Measurements from ENCODE around the gene TCF12.

The TCF12 gene

DNA sequence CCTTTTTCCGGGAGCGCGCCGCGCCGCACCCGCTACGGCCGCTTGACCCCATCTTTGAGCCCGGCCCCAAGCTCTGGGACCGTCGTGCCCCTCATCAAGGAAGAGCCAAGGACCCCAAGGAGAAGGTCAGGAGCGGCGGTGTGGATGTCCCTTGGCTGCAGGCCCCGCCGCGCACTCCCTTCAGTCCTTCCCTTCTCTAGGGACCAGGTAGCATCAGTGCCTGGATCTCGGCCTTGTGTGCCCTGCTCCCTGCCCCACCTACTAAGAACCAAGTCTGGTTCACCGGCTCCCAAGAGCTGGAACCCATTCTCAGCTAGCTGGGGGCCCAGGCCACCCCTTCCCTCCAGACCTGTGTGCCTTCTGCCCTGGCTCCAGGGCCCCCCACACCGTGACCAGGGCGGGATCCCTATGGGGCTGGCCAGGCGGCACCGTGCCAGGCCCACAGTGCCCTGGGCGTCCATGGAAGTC lies 388.5 kb downstream of the TCF12 start:
- DNase-seq = no peak

DNA sequence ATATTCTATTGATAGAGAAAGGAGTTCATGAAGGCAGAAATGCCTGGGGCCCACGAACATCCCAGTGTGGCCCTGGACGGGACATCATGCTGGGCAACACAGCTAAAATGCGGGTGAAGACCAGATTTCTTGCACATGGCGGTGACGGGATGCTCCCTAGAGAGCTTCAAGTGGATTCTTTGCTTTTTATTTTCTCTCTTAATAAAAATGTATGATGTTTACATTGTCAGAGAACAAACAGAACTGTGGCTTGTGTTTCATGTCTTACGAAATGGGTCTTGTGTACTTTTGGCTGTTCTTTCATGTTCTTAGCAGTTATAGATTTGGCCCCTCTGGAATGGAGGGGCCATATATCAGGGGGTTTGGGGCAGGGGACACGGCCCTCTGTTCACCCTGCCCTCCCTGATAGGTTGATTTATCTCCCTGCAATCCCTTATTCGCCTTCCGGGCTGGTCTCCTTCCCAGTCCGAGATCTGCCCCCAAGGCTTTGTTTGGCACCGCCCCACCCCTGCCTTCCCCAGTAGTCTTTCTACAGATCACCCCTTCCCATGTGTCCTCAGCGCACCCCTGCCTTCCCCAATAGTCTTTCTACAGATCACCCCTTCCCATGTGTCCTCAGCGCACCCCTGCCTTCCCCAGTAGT lies 389.2 kb downstream of the TCF12 start:
- DNase-seq = no peak

DNA sequence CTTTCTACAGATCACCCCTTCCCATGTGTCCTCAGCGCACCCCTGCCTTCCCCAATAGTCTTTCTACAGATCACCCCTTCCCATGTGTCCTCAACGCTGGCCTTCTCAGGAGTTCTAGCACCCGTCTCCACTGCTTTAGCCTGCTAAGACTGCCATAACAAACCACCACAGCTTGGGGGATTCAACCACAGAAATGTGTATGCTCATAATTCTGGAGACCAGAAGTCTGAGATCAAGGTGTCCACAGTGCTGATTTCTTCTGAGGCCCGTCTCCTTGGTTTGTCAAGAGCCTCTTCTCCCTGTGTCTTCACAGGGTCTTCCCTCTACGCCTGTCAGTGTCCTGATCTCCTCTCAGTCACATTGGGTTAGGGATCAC lies 389.7 kb downstream of the TCF12 start:
- no peak for DNase-seq

DNA sequence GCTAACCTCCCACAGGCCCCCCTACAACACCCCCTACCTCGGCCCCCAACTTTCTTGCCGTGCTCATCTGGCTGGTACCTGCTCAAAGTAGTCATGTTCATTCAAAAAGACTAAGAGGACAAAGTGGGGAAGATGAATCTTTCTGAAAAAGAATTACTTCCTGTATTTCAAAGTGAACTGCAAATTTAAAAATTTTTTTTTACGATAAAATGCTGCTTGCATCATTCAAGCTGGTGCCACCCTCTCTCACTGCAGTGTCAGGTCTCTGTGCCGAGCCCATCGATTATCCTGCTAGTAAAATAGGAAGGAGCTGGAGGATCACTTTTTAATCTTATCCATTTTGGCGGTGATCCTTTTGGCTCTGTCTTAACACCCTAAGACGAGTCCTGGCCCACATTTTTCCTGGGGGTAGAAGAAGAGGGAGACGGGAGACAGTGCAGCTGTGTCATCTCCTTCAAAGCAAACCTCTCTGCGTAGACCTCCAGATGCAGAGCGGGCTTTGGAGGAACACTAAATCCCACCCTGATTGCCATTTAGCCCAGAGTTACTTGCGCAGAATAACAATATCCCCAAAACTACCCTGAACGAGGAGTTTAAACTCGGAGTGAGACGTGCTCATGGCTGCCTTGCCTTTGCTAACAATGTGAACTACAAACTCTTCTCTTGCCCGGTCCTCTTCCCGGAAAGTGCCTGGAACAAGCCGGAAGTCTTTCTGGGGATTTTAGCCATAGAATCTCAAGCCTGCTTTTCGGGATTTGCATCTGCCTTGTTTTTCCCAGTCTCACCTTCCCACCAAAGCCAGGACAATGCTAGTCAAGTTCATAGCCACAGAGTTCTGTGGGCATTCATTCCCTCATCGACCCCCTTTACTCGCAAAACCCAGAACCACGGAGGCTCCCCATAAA lies 391.7 kb downstream of the TCF12 start:
- DNase-seq = no peak

DNA sequence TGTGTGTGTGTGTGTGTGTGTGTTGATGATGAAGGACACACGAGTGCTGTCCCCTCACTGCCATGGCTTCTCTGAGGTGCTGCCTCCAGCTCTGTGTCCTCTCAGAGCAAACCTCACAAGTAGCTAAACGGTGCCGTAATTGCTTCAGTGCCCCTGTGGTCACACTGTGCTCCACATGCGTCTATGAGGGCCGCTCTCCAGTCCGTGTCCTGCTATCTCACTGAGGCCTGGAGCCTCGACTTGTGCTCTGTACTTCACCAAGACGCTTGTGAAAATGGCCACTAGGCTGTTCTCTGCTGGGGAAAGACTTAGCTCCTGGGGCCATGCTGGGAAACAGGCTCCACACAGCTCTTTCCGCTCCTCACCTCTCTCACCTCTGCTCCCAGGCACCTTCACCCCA lies 392.4 kb downstream of the TCF12 start:
- no peak for DNase-seq

DNA sequence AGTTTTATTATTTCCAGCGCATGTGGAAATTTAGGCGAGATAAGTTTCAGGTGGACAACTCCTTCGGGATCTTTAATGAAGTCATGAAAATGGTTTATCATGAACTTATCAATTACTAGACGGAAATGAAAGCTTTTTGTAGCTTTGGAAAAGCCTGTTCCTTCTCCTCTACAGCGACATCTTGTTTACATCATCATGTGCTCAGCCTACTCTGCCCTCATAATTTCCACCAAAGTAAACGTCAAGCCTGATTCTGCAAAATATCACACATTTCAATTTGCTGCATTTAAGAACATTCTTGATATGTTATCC lies 393.5 kb downstream of the TCF12 start:
- DNase-seq = no peak

GRCh38 chr15:57312318-57313133 lies 394.1 kb downstream of the TCF12 start:
- no peak for DNase-seq

- no peak for DNase-seq
These were observed 394.7 kb downstream of the TCF12 start for GRCh38 chr15:57313134-57313483.

GRCh38 chr15:57314221-57314620 lies 395.8 kb downstream of the TCF12 start:
- no peak for DNase-seq

GRCh38 chr15:57316451-57316850 lies 398.0 kb downstream of the TCF12 start:
- no peak for DNase-seq

- DNase-seq = peak; percentile 45
These were observed 400.9 kb downstream of the TCF12 start for GRCh38 chr15:57319226-57319918.

GRCh38 chr15:57319919-57320560 lies 401.6 kb downstream of the TCF12 start:
- DNase-seq = no peak

DNA sequence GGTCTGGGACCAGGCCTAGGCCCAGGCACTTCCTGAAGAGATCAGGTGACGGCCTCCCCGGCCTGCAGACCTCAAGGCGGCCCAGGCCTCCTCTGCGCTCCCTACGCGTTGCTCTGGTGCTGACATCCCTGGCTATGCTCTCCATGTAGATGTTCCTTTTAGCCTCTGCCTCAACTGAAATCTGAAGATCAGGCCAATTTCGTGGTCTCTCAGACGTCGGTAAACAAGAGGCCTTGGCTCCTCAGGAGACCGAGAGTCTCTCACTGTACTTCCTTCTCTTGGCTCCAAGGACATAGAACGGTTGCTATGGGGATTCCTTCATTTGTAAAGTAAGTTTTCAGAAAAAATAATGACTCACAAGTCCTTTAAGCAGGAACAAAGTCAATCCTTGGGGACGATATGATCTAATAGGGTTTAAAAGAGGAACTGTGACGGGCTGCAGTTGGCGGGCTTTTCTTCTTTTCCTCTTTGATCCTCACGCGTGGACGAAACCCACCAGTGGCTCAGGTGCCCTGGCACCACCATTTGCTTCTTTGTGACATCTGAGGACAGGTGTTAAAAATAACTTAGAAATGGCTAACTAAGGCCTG lies 402.3 kb downstream of the TCF12 start:
- DNase-seq = no peak

- DNase-seq = no peak
These were observed 403.0 kb downstream of the TCF12 start for GRCh38 chr15:57321485-57321884.

- peak; percentile 84 for DNase-seq
These were observed 403.6 kb downstream of the TCF12 start for GRCh38 chr15:57321973-57322601.

DNA sequence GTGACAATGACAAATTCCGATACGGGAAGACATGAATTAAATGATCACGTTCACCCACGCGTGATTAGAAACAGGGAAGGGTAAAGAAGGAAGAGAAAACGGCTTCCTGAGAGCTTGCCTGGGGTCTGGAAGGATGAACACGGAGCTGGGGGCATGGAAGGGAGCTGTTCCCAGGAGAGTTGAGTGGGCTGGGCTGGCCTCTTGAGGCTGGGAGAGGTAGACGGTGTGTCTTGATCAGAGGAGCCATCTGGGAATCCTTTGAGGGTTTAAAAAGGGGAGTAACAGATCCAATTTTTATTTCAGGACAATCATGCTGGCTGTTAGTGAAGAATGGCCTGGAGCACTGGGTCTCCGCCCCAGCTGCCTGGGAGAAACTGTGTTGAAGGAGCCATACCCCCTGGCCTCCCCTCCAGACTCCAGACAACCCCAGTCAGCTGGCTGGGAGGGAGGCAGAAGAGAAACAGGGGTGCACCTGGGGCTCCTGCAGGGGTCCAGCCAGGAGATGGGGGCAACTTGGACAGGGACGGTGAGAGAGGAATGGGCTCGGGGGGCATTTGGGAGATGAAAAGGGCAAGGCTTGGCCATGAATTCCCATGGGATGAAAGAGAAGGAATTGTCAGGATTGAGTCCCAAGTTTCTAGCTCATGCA lies 404.3 kb downstream of the TCF12 start:
- no peak for DNase-seq

- DNase-seq = no peak
These were observed 404.9 kb downstream of the TCF12 start for GRCh38 chr15:57323299-57323805.

DNA sequence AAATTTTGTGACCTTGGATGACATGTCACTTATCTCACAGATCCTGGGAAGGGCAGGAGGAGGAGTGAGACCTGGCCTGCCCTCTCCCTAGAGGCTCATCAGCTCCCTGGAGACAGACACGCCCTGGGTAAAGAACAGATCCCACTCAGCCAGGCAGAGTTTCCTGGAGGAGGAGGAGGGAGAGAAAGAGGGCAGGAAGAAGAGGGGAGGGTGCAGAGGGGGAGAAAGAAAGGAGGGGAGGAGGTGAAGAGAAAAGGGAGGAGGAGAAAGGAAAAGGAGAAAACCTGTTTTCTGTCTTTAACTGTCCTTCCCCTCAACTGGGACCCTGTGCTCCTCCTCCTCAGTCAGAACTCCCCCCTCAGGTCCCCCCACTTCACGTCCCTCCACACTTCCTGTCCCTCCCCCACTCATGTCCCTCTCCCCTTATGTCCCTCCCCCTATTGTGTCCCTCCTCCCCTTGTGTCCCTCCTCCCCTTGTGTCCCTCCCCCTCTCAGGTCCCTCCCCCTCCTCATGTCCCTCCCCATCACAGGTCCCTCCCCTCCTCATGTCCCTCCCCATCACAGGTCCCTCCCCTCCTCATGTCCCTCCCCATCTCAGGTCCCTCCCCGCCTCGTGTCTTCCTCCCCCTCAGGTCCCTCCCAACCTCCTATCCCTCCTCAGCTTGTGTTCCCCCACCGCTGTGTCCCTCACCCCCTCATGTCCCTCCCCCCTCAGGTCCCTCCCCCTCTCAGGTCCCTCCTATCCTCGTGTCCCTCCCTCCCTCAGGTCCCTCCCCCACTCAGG lies 405.6 kb downstream of the TCF12 start:
- DNase-seq = peak; percentile 56

- no peak for DNase-seq
These were observed 406.1 kb downstream of the TCF12 start for GRCh38 chr15:57324590-57324890.

- DNase-seq = no peak
These were observed 406.7 kb downstream of the TCF12 start for GRCh38 chr15:57324944-57325679.
